CD4-positive, alpha-beta memory T cell (primary cell): ENCODE results near the gene KCNJ4. TPM values are rescaled to one million over a fixed set of nuclear protein-coding genes. Genes with fewer than 3 reads are reported as not detected.
"Not testable (repeated sequence)": the region's sequence is repeated elsewhere in the genome, so short reads cannot be mapped to it uniquely, and the experiment has no call there.

Experiments used
- CTCF ChIA-PET: fragments of 350-600 bp; sonication (Branson Sonifier 250); formaldehyde crosslinking; loops from one replicate; lab custom pipeline; 2021; ENCODE audit warnings: inconsistent platforms; ENCODE audit not compliant: partially characterized antibody; lab: Charles Lee
- POLR2A ChIA-PET: fragments of 350-600 bp; sonication (Branson Sonifier 250); formaldehyde crosslinking; loops from one replicate; lab custom pipeline; 2021; ENCODE audit not compliant: partially characterized antibody; lab: Charles Lee
- DNase-seq, 5 donors: peaks; one replicate each; pipeline versions ENCODE4 v3.0.0 to v3.0.0-alpha.2; 2020 to 2022; ENCODE audit warnings: mixed read lengths in 1 of 5
- H3K27ac ChIP-seq: one replicate; pipeline ENCODE4 v1.7.0; 2013; ENCODE audit warnings: low read depth, low read length
- H3K27me3 ChIP-seq: 2 replicates; pipeline ENCODE4 v1.7.0; 2013; ENCODE audit warnings: mild to moderate bottlenecking, low read length, moderate library complexity; ENCODE audit not compliant: insufficient read depth
- H3K36me3 ChIP-seq: 2 replicates; pipeline ENCODE4 v1.7.0; 2013; ENCODE audit warnings: mild to moderate bottlenecking, low read length, moderate library complexity; ENCODE audit not compliant: insufficient read depth
- H3K4me1 ChIP-seq: 2 replicates; pipeline ENCODE4 v1.7.0; 2013; ENCODE audit warnings: mild to moderate bottlenecking, low read length, moderate library complexity; ENCODE audit not compliant: insufficient read depth
- H3K4me3 ChIP-seq, 2 donors: one replicate each; pipeline ENCODE4 v1.7.0; 2013; ENCODE audit warnings: low read length in 2 of 2, mild to moderate bottlenecking in 1 of 2
- H3K9me3 ChIP-seq, 2 donors: one replicate each; pipeline ENCODE4 v1.7.0; 2013; ENCODE audit warnings: low read length in 2 of 2, control low read depth in 1 of 2; ENCODE audit not compliant: control insufficient read depth in 1 of 2
- H3K27ac Mint-ChIP-seq, 7 donors: one replicate each; pipeline ENCODE4 v1.8.0; 2020 to 2021; ENCODE audit warnings: mixed read lengths in 7 of 7, mild to moderate bottlenecking in 6 of 7, inconsistent platforms in 3 of 7, moderate library complexity in 3 of 7
- H3K27me3 Mint-ChIP-seq, 2 donors: one replicate each; pipeline ENCODE4 v1.8.0; 2020 to 2021; ENCODE audit warnings: mixed read lengths in 2 of 2
- H3K36me3 Mint-ChIP-seq, 2 donors: one replicate each; pipeline ENCODE4 v1.8.0; 2020 to 2021; ENCODE audit warnings: mixed read lengths in 2 of 2, inconsistent platforms in 1 of 2, mild to moderate bottlenecking in 1 of 2
- H3K4me1 Mint-ChIP-seq, 4 donors: one replicate each; pipeline ENCODE4 v1.8.0; 2020 to 2021; ENCODE audit warnings: mixed read lengths in 4 of 4, mild to moderate bottlenecking in 1 of 4
- H3K4me3 Mint-ChIP-seq, 8 donors: one replicate each; pipeline ENCODE4 v1.8.0; 2020 to 2021; ENCODE audit warnings: mixed read lengths in 8 of 8, mild to moderate bottlenecking in 7 of 8, moderate library complexity in 6 of 8, inconsistent platforms in 3 of 8
- H3K9me3 Mint-ChIP-seq, 8 donors: one replicate each; pipeline ENCODE4 v1.8.0; 2020 to 2021; ENCODE audit warnings: mixed read lengths in 8 of 8, mild to moderate bottlenecking in 5 of 8, inconsistent platforms in 3 of 8, moderate library complexity in 1 of 8
- intact Hi-C: fragments of 100-400 bp; cut with micrococcal nuclease; formaldehyde crosslinking; loops from one replicate; pipeline ENCODE4 v1.15.1; 2023
- polyA plus RNA-seq, 2 donors: library from polyadenylated mRNA; unstranded; fragments of 300-500 nt; fragmentation: Illumina TruSeq; gene quantifications; one replicate each; pipeline ENCODE4 v1.2.3, GENCODE V29; 2021
- total RNA-seq, 2 experiments: library from RNA; stranded (reverse); gene quantifications; one replicate each; pipeline ENCODE4 v1.2.3, GENCODE V29; 2021

Gene KCNJ4
- total and polyA plus RNA-seq, 4 experiments from 2014 or later = not detected

GRCh38 chr22:38477585-38477984 is 22.6 kb upstream of the KCNJ4 start:
- intact Hi-C loops = no loop called here
- ChIA-PET POLR2A (interaction anchor here (1.3 to 1.4 kb wide), 2 partner anchors 8 to 13 kb away, joined by 3 to 4 read pairs; no protein-coding TSS in a partner anchor), CTCF (no interaction called here)
- H3K4me3 Mint-ChIP-seq = no peak overlapping the region
- H3K27me3 Mint-ChIP-seq = no peaks in the 10 kb centered on the region
- Histone ChIP-seq H3K4me1 (no peaks in the 10 kb centered on the region), H3K27me3 (no peaks in the 10 kb centered on the region), H3K9me3 (no peaks in the 10 kb centered on the region), H3K4me3 (no peak overlapping the region), H3K36me3 (peaks cover 16% of the 10 kb centered on the region), H3K27ac (no peak overlapping the region)
- DNase-seq = no peak
- H3K27ac Mint-ChIP-seq = peak overlapping the region in 1 of 7 donors; percentile 9
- no peaks in the 10 kb centered on the region for H3K9me3 Mint-ChIP-seq
- H3K36me3 Mint-ChIP-seq = peaks cover 16 to 18% of the 10 kb centered on the region in 2 donors
- peaks cover 0 to 9% (median 2%) of the 10 kb centered on the region in 4 donors for H3K4me1 Mint-ChIP-seq

DNA sequence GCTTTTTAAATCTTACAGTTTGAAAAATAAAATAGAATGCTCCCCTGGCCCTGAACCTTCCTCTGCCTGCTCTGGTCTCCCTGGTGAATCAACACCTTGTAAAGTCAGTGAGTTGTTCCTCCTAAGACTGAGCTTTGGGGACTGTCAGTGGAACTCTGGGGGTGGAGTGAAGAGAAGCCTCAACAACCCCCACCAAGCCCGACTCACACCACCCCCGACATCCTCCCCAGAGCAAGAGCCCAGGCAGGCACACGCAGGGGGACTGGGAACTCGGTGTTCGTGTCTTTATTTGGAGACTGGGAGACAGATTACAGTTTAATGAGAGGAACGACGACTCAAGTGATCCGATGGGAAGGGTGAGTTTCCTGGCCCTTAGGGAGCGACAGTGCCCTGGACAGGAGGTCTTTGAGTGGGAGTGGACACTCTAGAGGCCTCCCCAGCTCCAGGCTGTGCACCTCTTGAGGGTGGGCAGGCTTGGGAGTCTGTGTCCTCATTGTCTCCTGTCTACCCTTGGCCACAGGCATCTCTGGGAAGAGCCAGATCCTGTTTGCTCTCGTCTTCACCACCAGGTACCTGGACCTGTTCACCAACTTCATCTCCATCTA is 19.1 kb upstream of the KCNJ4 start:
- DNase-seq = no peak
- Histone ChIP-seq H3K4me3 (no peak overlapping the region), H3K9me3 (no peaks in the 10 kb centered on the region), H3K27me3 (no peaks in the 10 kb centered on the region), H3K27ac (no peak overlapping the region), H3K36me3 (no peaks in the 10 kb centered on the region), H3K4me1 (no peaks in the 10 kb centered on the region)
- Mint-ChIP-seq H3K9me3 (no peaks in the 10 kb centered on the region), H3K27me3 (no peaks in the 10 kb centered on the region), H3K27ac (no peak overlapping the region), H3K36me3 (peaks cover 0 to 1% of the 10 kb centered on the region in 2 donors), H3K4me1 (peaks cover 0 to 2% (median 0%) of the 10 kb centered on the region in 4 donors), H3K4me3 (no peak overlapping the region)
- ChIA-PET POLR2A (no interaction called here), CTCF (no interaction called here)
- intact Hi-C loops = no loop called here

DNA sequence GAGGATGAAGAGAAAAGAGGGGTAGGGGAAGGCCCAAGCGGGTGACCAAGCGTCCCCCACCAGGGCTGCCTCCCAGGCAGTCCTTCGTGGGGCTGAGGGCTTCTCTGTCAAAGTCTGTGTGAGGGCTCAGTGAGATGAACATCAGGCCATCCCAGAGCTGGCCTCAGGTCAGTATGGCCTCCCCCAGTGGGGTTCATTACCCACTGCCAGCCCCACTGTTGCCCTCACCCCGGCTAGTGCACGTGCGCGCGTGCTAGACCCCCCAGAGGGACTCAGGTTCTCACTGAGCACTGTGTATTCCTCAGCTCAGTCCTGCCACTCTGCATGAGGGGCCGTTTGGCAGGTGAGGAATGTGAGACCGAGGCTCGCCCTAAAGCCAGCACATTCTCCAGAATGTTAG is 16.2 kb upstream of the KCNJ4 start:
- no peak overlapping the region for H3K27ac Mint-ChIP-seq
- intact Hi-C loops = no loop called here
- Histone ChIP-seq H3K27me3 (peaks cover 7% of the 10 kb centered on the region), H3K27ac (no peak overlapping the region), H3K9me3 (no peaks in the 10 kb centered on the region), H3K36me3 (no peaks in the 10 kb centered on the region), H3K4me1 (peaks cover 5% of the 10 kb centered on the region), H3K4me3 (no peak overlapping the region)
- H3K36me3 Mint-ChIP-seq = no peaks in the 10 kb centered on the region
- POLR2A ChIA-PET = no interaction called here
- H3K4me1 Mint-ChIP-seq = peaks cover 2 to 11% (median 7%) of the 10 kb centered on the region in 4 donors
- H3K4me3 Mint-ChIP-seq = no peak overlapping the region
- CTCF ChIA-PET = no interaction called here
- peaks cover 4 to 10% of the 10 kb centered on the region in 2 donors for H3K27me3 Mint-ChIP-seq
- DNase-seq = no peak
- H3K9me3 Mint-ChIP-seq = no peaks in the 10 kb centered on the region

DNA sequence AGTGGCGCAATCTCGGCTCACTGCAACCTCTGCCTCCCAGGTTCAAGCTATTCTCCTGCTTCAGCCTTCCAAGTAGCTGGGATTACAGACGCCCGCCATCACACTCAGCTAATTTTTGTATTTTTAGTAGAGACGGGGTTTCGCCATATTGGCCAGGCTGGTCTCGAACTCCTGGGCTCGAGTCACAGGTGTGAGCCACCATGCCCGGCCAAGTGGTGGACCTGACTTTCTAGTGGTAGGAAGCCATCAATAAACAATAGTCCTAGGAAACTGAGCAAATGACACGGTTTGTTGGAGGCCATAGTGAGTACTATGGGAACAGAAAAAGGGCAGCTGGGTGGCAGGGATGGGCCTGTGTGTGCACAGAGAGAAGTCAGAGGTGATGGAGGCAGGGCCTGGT is 15.2 kb upstream of the KCNJ4 start:
- H3K9me3 ChIP-seq, CTCF ChIA-PET, H3K4me3 ChIP-seq, intact Hi-C loops, H3K27ac ChIP-seq, H3K4me1 ChIP-seq, H3K27me3 ChIP-seq, POLR2A ChIA-PET, H3K9me3 Mint-ChIP-seq, H3K36me3 Mint-ChIP-seq, DNase-seq, H3K36me3 ChIP-seq: not testable (repeated sequence)
- Mint-ChIP-seq H3K4me1 (peaks cover 2 to 11% (median 6%) of the 10 kb centered on the region in 4 donors), H3K4me3 (peak overlapping the region in 1 of 8 donors; percentile 45), H3K27me3 (peaks cover 4 to 12% of the 10 kb centered on the region in 2 donors), H3K27ac (peak overlapping the region in 1 of 7 donors; percentile 7)

DNA sequence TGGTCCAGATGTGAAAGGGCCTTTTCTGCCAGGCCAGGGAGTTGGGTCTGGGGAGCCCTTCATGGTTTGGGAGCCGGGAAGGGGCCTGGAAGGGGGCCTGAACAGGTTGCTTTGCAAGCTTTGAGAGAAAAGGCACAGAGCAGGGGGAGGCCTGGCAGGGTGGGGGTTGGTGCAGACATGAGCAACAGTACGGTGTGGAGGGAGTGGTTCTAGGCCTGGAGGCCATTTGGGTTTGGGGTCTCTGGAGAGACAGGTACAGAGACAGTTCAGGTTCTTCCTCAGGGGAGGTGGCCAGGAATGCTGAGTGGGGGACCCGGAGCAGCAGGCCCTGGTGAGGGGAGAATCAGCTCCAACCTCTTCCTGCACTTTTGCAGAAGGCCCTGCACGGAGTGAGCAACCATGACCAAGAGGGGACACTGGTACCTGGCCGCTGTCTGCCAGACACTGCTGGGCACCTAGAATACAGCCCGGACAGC is 14.3 kb upstream of the KCNJ4 start:
- intact Hi-C loops = no loop called here

DNA sequence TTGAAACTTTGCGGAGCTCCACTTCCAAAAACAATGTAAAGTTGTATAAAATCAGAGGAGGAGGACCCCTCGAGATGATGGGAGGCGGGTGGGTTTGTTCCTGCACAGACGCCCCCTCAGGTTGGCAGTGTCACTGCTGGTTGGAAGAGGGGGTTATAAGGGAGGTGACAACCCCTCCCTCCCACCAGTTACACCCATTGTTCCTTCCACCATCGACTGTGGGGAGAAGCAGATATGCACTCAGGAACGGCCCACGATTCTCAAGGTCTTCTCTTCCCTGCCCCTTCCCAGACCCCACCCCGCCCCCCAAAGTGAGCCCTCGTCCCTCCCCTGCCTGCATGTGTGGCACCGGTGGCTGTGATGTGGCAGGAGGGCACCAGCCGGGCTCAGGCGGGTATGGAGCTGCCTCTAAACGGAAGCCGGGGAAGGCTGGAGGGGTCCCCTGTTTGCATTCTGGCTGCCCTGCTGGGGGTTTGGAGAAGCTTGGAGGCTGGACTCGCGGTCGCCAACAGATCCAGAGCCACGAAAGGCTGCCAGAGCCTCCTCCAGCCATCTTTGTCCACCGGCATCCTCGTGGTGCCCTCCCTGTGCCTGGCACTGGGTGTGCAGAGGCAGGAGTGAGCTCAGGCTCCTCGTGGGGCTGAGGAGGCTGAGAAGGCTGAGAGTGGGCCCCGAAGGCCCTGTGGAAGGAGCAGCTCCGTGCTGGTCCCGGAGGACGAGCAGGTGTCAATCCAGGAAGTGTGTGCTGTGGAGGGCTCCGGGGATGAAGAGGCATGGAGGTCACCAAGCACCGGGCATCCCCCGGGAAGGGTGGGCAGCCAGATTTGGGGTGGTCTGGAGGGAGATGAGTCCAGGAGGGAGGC is 13.7 kb upstream of the KCNJ4 start:
- no peak overlapping the region for H3K27ac Mint-ChIP-seq
- peaks cover 2 to 11% (median 6%) of the 10 kb centered on the region in 4 donors for H3K4me1 Mint-ChIP-seq

More for the DNA sequence above, 14.3 kb upstream of the KCNJ4 start:
- H3K27ac ChIP-seq = no peak overlapping the region
- CTCF ChIA-PET = no interaction called here
- no peak for DNase-seq
- H3K4me1 ChIP-seq = peaks cover 5% of the 10 kb centered on the region
- no peaks in the 10 kb centered on the region for H3K36me3 ChIP-seq
- Mint-ChIP-seq H3K9me3 (no peaks in the 10 kb centered on the region), H3K27ac (peak overlapping the region in 1 of 7 donors; percentile 64), H3K4me3 (peak overlapping the region in 1 of 8 donors; percentile 8), H3K27me3 (peaks cover 4 to 12% of the 10 kb centered on the region in 2 donors), H3K36me3 (no peaks in the 10 kb centered on the region), H3K4me1 (peaks cover 2 to 11% (median 6%) of the 10 kb centered on the region in 4 donors)
- no peak overlapping the region for H3K4me3 ChIP-seq
- H3K9me3 ChIP-seq = no peaks in the 10 kb centered on the region
- POLR2A ChIA-PET = no interaction called here
- peaks cover 9% of the 10 kb centered on the region for H3K27me3 ChIP-seq

DNA sequence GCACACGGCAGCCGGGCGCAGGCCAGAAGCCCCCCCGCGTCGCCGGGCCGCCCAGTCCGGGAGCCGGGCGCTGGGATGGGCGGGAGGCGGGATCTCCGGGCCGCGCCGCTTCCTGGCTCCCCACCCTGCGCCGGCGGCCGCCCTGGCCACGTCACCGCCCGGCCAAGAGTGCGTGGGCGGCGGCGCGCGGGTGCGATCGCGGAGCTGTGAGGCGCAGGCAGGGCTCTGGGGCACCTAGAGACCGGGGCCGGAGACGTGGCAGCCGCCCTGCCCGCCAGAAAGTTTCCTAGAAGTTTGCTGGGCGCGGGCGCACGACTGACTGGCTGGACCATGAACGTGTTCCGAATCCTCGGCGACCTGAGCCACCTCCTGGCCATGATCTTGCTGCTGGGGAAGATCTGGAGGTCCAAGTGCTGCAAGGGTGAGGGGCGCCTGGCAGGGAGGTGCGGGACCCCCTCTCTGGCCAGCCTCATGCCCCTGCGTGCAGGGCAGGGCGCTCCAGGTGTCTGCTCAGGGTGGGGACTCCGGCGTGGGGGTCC is 13.0 kb upstream of the KCNJ4 start, which contains the start of gene KDELR3:
Gene KDELR3, plus strand, starts transcription at position 193 of the 539 bp plus-strand sequence. Its CDS starts 138 bp downstream, at position 331.
- POLR2A ChIA-PET = no interaction called here

More for the DNA sequence above, 13.7 kb upstream of the KCNJ4 start:
- Mint-ChIP-seq H3K27me3 (peaks cover 8 to 18% of the 10 kb centered on the region in 2 donors), H3K36me3 (no peaks in the 10 kb centered on the region), H3K4me3 (peak overlapping the region in 6 of 8 donors; percentile 42 to 72 (median 65)), H3K9me3 (no peaks in the 10 kb centered on the region)
- peaks cover 9% of the 10 kb centered on the region for H3K27me3 ChIP-seq
- DNase-seq = no peak
- H3K36me3 ChIP-seq = no peaks in the 10 kb centered on the region
- H3K4me1 ChIP-seq = peaks cover 5% of the 10 kb centered on the region
- CTCF ChIA-PET = no interaction called here
- H3K9me3 ChIP-seq = no peaks in the 10 kb centered on the region
- H3K27ac ChIP-seq = no peak overlapping the region
- H3K4me3 ChIP-seq = peak overlapping the region in 1 of 2 donors; percentile 38
- POLR2A ChIA-PET = no interaction called here
- intact Hi-C loops = no loop called here

More for the DNA sequence above, 13.0 kb upstream of the KCNJ4 start, which contains the start of gene KDELR3:
- no peaks in the 10 kb centered on the region for H3K9me3 ChIP-seq
- Mint-ChIP-seq H3K36me3 (no peaks in the 10 kb centered on the region), H3K9me3 (no peaks in the 10 kb centered on the region), H3K4me1 (peaks cover 2 to 11% (median 6%) of the 10 kb centered on the region in 4 donors), H3K27me3 (peaks cover 9 to 22% of the 10 kb centered on the region in 2 donors), H3K4me3 (peak within 1 kb of the TSS; percentile 27 to 84 (median 68)), H3K27ac (peak within 1 kb of the TSS in 2 of 7 donors; percentile 13 to 24)
- H3K4me1 ChIP-seq = peaks cover 5% of the 10 kb centered on the region
- peak within 1 kb of the TSS in 1 of 2 donors; percentile 38 for H3K4me3 ChIP-seq
- no peaks in the 10 kb centered on the region for H3K36me3 ChIP-seq
- intact Hi-C loops = no loop called here
- no peak within 1 kb of the TSS for H3K27ac ChIP-seq
- peaks cover 9% of the 10 kb centered on the region for H3K27me3 ChIP-seq
- DNase-seq = no peak
- CTCF ChIA-PET = no interaction called here
